Astrocyte (in vitro differentiated cells and primary cell): ENCODE data around the gene GMDS. TPM values are rescaled to one million over a fixed set of nuclear protein-coding genes. Genes with fewer than 3 reads are reported as not detected.

Experiments used
- DNase-seq: peaks from one replicate; pipeline ENCODE4 v3.0.0-alpha.2; 2010; ENCODE audit warnings: low read depth
- FAIRE-seq: peaks from 2 replicates; lab custom pipeline; 2011; peaks lifted over from hg19 to GRCh38; lab: Jason Lieb, UNC
- H2AFZ ChIP-seq: 2 replicates; pipeline ENCODE4 v1.6.0; 2012; ENCODE audit warnings: low read depth, low read length, inconsistent platforms
- H3K27ac ChIP-seq: 2 replicates; pipeline ENCODE4 v1.5.1; 2011; ENCODE audit warnings: low read depth, low read length, inconsistent platforms
- H3K27me3 ChIP-seq: 2 replicates; pipeline ENCODE4 v1.6.0; 2011; ENCODE audit warnings: low read length, inconsistent platforms; ENCODE audit not compliant: insufficient read depth
- H3K36me3 ChIP-seq: 2 replicates; pipeline ENCODE4 v1.5.1; 2011; ENCODE audit warnings: low read length, inconsistent platforms; ENCODE audit not compliant: insufficient read depth
- H3K4me1 ChIP-seq: 2 replicates; pipeline ENCODE4 v1.5.1; 2011; ENCODE audit warnings: low read length, inconsistent platforms; ENCODE audit not compliant: insufficient read depth
- H3K4me2 ChIP-seq: 2 replicates; pipeline ENCODE4 v1.6.0; 2012; ENCODE audit warnings: low read length, inconsistent platforms
- H3K4me3 ChIP-seq: 2 replicates; pipeline ENCODE4 v1.5.1; 2011; ENCODE audit warnings: low read depth, mild to moderate bottlenecking, low read length, inconsistent platforms; ENCODE audit not compliant: insufficient read depth
- H3K79me2 ChIP-seq: 2 replicates; pipeline ENCODE4 v1.6.0; 2012; ENCODE audit warnings: mild to moderate bottlenecking, low read length, inconsistent platforms; ENCODE audit not compliant: insufficient read depth
- H3K9ac ChIP-seq: 2 replicates; pipeline ENCODE4 v1.6.0; 2012; ENCODE audit warnings: mild to moderate bottlenecking, low read length, inconsistent platforms
- H3K9me3 ChIP-seq: 2 replicates; pipeline ENCODE4 v1.5.1; 2012; ENCODE audit warnings: low read depth, mild to moderate bottlenecking, low read length, inconsistent platforms; ENCODE audit not compliant: insufficient read depth
- H4K20me1 ChIP-seq: 2 replicates; pipeline ENCODE4 v1.6.0; 2012; ENCODE audit warnings: low read length, inconsistent platforms; ENCODE audit not compliant: insufficient read depth
- H3K27ac Mint-ChIP-seq: one replicate; pipeline ENCODE4 v1.8.0; 2021; ENCODE audit warnings: mild to moderate bottlenecking, mixed read lengths; ENCODE audit not compliant: unreplicated experiment
- H3K27me3 Mint-ChIP-seq: one replicate; pipeline ENCODE4 v1.8.0; 2021; ENCODE audit warnings: low read depth, mixed read lengths; ENCODE audit not compliant: unreplicated experiment
- H3K36me3 Mint-ChIP-seq: one replicate; pipeline ENCODE4 v1.8.0; 2021; ENCODE audit warnings: low read depth, mixed read lengths; ENCODE audit not compliant: unreplicated experiment
- H3K4me1 Mint-ChIP-seq: one replicate; pipeline ENCODE4 v1.8.0; 2021; ENCODE audit warnings: low read depth, mixed read lengths; ENCODE audit not compliant: unreplicated experiment
- H3K4me3 Mint-ChIP-seq: one replicate; pipeline ENCODE4 v1.8.0; 2021; ENCODE audit warnings: mild to moderate bottlenecking, moderate library complexity, mixed read lengths; ENCODE audit not compliant: unreplicated experiment
- H3K9me3 Mint-ChIP-seq: one replicate; pipeline ENCODE4 v1.8.0; 2021; ENCODE audit warnings: mild to moderate bottlenecking, mixed read lengths; ENCODE audit not compliant: unreplicated experiment
- EZH2 ChIP-seq: IDR thresholded peaks from 2 replicates; pipeline ENCODE4 v1.6.1; 2012; ENCODE audit warnings: mild to moderate bottlenecking, low read length, inconsistent platforms; ENCODE audit not compliant: insufficient read depth
- total RNA-seq: library from RNA; stranded (reverse); gene quantifications from 2 replicates; pipeline ENCODE4 v1.2.1, GENCODE V29; 2021
- TF ChIP-seq, protein P1 (sequence below): IDR thresholded peaks from 2 replicates; pipeline ENCODE4 v1.5.1; 2011; ENCODE audit warnings: low read depth, mild to moderate bottlenecking, inconsistent platforms, low read length, moderate library complexity; ENCODE audit not compliant: insufficient read depth

GMDS gene
- total RNA-seq, 1 donor from 2014 or later: 9.4 TPM

DNA sequence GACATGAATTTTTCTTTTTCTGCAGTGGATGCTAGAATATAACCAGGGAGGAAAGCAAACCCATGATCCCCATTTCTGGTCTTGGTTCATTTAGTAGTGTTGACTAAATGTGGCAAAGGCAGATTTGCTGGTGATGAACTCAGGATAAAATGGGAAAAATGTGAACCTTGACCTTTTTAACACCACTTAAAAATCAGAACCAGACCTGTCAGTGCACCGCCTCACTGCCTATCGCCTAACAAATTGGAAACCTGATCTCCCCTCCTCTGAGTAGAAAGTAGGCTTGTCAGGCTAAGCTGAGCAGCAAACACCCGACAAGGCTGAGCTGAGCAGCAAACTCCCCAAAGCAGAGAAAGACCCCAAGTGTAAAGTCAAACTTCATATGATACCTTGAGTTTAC lies 380.9 kb downstream of the GMDS start:
- Mint-ChIP-seq H3K4me1 (peaks cover 14% of the 10 kb centered on the region), H3K27me3 (no peaks in the 10 kb centered on the region), H3K36me3 (no peaks in the 10 kb centered on the region), H3K27ac (peak overlapping the region; percentile 64), H3K4me3 (no peak overlapping the region), H3K9me3 (no peaks in the 10 kb centered on the region)
- DNase-seq (peak; percentile 7), FAIRE-seq (no peak)
- no peak for TF ChIP-seq EZH2
- TF ChIP-seq, protein P1, sequence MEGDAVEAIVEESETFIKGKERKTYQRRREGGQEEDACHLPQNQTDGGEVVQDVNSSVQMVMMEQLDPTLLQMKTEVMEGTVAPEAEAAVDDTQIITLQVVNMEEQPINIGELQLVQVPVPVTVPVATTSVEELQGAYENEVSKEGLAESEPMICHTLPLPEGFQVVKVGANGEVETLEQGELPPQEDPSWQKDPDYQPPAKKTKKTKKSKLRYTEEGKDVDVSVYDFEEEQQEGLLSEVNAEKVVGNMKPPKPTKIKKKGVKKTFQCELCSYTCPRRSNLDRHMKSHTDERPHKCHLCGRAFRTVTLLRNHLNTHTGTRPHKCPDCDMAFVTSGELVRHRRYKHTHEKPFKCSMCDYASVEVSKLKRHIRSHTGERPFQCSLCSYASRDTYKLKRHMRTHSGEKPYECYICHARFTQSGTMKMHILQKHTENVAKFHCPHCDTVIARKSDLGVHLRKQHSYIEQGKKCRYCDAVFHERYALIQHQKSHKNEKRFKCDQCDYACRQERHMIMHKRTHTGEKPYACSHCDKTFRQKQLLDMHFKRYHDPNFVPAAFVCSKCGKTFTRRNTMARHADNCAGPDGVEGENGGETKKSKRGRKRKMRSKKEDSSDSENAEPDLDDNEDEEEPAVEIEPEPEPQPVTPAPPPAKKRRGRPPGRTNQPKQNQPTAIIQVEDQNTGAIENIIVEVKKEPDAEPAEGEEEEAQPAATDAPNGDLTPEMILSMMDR: no peak
- H3K79me2 ChIP-seq: no peaks in the 10 kb centered on the region
- H3K27me3 ChIP-seq: no peaks in the 10 kb centered on the region
- no peak overlapping the region for H3K4me3 ChIP-seq
- no peak overlapping the region for H3K9ac ChIP-seq
- H3K4me1 ChIP-seq: no peaks in the 10 kb centered on the region
- no peaks in the 10 kb centered on the region for H4K20me1 ChIP-seq
- H3K36me3 ChIP-seq: no peaks in the 10 kb centered on the region
- no peak overlapping the region for H2AFZ ChIP-seq
- H3K9me3 ChIP-seq: no peaks in the 10 kb centered on the region
- H3K27ac ChIP-seq: no peak overlapping the region
- H3K4me2 ChIP-seq: no peak overlapping the region

DNA sequence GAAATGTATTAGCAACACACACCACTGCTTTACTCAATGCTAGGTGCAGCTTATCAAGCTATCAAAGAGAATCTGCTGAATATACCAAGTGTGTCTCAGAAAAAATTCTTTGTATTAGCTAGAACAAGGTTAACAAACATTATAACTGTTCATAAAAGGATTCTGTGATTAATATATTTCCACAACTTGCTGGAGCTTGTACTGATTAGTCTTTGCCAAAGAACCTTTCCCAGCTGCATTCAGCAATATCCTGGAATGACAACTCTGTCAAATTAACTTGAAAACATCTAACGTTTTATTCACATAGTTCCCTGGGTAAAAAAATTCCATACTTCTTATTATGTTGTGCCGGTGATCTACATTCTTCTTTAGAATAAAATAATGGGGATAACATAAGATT lies 383.0 kb downstream of the GMDS start:
- DNase-seq (no peak), FAIRE-seq (no peak)
- Histone ChIP-seq H3K27me3 (no peaks in the 10 kb centered on the region), H3K27ac (no peak overlapping the region), H3K9me3 (no peaks in the 10 kb centered on the region), H3K79me2 (no peaks in the 10 kb centered on the region), H3K4me2 (no peak overlapping the region), H3K36me3 (no peaks in the 10 kb centered on the region), H3K4me1 (no peaks in the 10 kb centered on the region), H4K20me1 (no peaks in the 10 kb centered on the region), H3K4me3 (no peak overlapping the region), H3K9ac (no peak overlapping the region), H2AFZ (no peak overlapping the region)
- peaks cover 11% of the 10 kb centered on the region for H3K4me1 Mint-ChIP-seq
- H3K27me3 Mint-ChIP-seq: no peaks in the 10 kb centered on the region
- H3K4me3 Mint-ChIP-seq: no peak overlapping the region
- H3K36me3 Mint-ChIP-seq: no peaks in the 10 kb centered on the region
- no peaks in the 10 kb centered on the region for H3K9me3 Mint-ChIP-seq
- no peak for TF ChIP-seq EZH2
- TF ChIP-seq, protein P1: no peak
- H3K27ac Mint-ChIP-seq: no peak overlapping the region

DNA sequence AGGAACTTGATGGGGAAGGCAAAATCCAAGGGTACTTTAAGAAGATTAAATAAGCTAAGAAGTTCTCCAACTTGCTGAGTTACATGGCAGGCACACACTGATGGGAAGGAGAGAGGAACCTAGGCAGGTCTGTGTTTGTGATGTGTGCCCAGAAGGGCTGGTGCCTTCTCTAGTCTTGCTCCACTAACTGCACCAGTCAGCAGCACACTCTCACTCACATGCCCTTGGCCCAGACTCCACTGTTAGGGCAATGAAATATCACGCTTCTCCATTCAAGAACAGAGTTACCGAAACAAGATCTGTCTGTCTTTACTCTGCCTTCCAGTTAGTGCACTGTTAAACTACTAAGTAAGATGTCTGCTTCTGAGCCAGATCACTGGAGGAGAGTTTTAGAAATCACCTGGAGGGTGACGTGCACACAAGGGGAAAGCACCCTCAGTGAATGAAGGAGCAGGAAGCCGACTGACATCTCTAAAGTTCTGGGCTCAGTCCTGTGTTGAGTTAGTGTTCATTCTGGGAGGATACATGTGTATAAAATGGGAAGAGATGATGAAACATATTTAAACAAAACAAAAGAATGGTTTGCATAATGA lies 384.6 kb downstream of the GMDS start:
- TF ChIP-seq EZH2: no peak
- TF ChIP-seq, protein P1: no peak
- H3K79me2 ChIP-seq: no peaks in the 10 kb centered on the region
- no peaks in the 10 kb centered on the region for H4K20me1 ChIP-seq
- H3K27ac Mint-ChIP-seq: no peak overlapping the region
- H3K9ac ChIP-seq: no peak overlapping the region
- no peaks in the 10 kb centered on the region for H3K36me3 ChIP-seq
- no peak overlapping the region for H3K4me3 ChIP-seq
- FAIRE-seq: no peak
- H3K27ac ChIP-seq: no peak overlapping the region
- no peaks in the 10 kb centered on the region for H3K9me3 ChIP-seq
- H3K27me3 Mint-ChIP-seq: no peaks in the 10 kb centered on the region
- no peak overlapping the region for H3K4me2 ChIP-seq
- peaks cover 11% of the 10 kb centered on the region for H3K4me1 Mint-ChIP-seq
- no peak overlapping the region for H2AFZ ChIP-seq
- no peak overlapping the region for H3K4me3 Mint-ChIP-seq
- H3K4me1 ChIP-seq: no peaks in the 10 kb centered on the region
- no peak for DNase-seq
- no peaks in the 10 kb centered on the region for H3K9me3 Mint-ChIP-seq
- no peaks in the 10 kb centered on the region for H3K36me3 Mint-ChIP-seq
- no peaks in the 10 kb centered on the region for H3K27me3 ChIP-seq
